ENCODE measurements around the gene AAR2. TPM values are rescaled to one million over a fixed set of nuclear protein-coding genes. Genes with fewer than 3 reads are reported as not detected.

AAR2 gene
- total RNA-seq, 8 experiments from 2014 or later: 18.1 to 32.5 (median 24.2) TPM

GRCh38 chr20:36206641-36207040 is 29.6 kb upstream of the AAR2 start:
- ATAC-seq (replicated peaks in 6 of 8): no peak
- Histone ChIP-seq H3K4me3 (no peak overlapping the region), H3K27ac (no peak overlapping the region), H3K4me1 (replicated peaks in 1 of 2) (no peaks in the 10 kb centered on the region)
- WGBS, 10 experiments: 82 to 95% methylated on average over 2 to 4 of the region's 9 CpGs; no CpG with 5 or more reads in 8 of the 10 experiments
- in situ Hi-C loops (cut with MboI; ENCODE audit: low pct_unique_long_range_greater_than_20kb in 2 of 9, low sequenced_read_pairs in 9 of 9, unreplicated experiment in 9 of 9): loop anchor here in 7 of 9 experiments (25.0 kb wide), 1 partner anchor 231 kb away; no protein-coding TSS in a partner anchor

- no peak for ATAC-seq (replicated peaks in 6 of 8)
- in situ Hi-C loops (cut with MboI; ENCODE audit: low pct_unique_long_range_greater_than_20kb in 2 of 9, low sequenced_read_pairs in 9 of 9, unreplicated experiment in 9 of 9): loop anchor here in 7 of 9 experiments (25.0 kb wide), 1 partner anchor 230 kb away; no protein-coding TSS in a partner anchor
Measured at GRCh38 chr20:36207602-36208001, 28.7 kb upstream of the AAR2 start.

GRCh38 chr20:36208257-36208656 is 28.0 kb upstream of the AAR2 start:
- in situ Hi-C loops (cut with MboI; ENCODE audit: low pct_unique_long_range_greater_than_20kb in 2 of 9, low sequenced_read_pairs in 9 of 9, unreplicated experiment in 9 of 9): loop anchor here in 7 of 9 experiments (25.0 kb wide), 1 partner anchor 229 kb away; no protein-coding TSS in a partner anchor
- Histone ChIP-seq H3K27ac (no peak overlapping the region), H3K4me1 (replicated peaks in 1 of 2) (no peaks in the 10 kb centered on the region), H3K4me3 (no peak overlapping the region)
- ATAC-seq (replicated peaks in 6 of 8): no peak
- 60 to 100% (median 89%) methylated on average over 1 to 7 of the region's 10 CpGs; no CpG with 5 or more reads in 3 of the 10 experiments for WGBS, 10 experiments

More at GRCh38 chr20:36207602-36208001, 28.7 kb upstream of the AAR2 start:
- H3K4me3 ChIP-seq: no peak overlapping the region
- 83% methylated on average over 4 of the region's 11 CpGs; no CpG with 5 or more reads in 9 of the 10 experiments for WGBS, 10 experiments
- no peak overlapping the region for H3K27ac ChIP-seq
- H3K4me1 ChIP-seq (replicated peaks in 1 of 2): no peaks in the 10 kb centered on the region

GRCh38 chr20:36210436-36211021 is 25.7 kb upstream of the AAR2 start:
- in situ Hi-C loops (cut with MboI; ENCODE audit: low pct_unique_long_range_greater_than_20kb in 2 of 9, low sequenced_read_pairs in 9 of 9, unreplicated experiment in 9 of 9): loop anchor here in 7 of 9 experiments (25.0 kb wide), 1 partner anchor 227 kb away; no protein-coding TSS in a partner anchor
- no peaks in the 10 kb centered on the region for H3K4me1 ChIP-seq (replicated peaks in 1 of 2)
- H3K27ac ChIP-seq: no peak overlapping the region
- no peak overlapping the region for H3K4me3 ChIP-seq
- ATAC-seq (replicated peaks in 6 of 8): peak in 2 of 8 experiments; percentile 29 to 43
- 29 to 100% (median 70%) methylated on average over 1 to 4 of the region's 5 CpGs; no CpG with 5 or more reads in 3 of the 10 experiments for WGBS, 10 experiments

- no peak for ATAC-seq (replicated peaks in 6 of 8)
- H3K4me1 ChIP-seq (replicated peaks in 1 of 2): no peaks in the 10 kb centered on the region
- H3K27ac ChIP-seq: no peak overlapping the region
- no peak overlapping the region for H3K4me3 ChIP-seq
- in situ Hi-C loops (cut with MboI; ENCODE audit: low pct_unique_long_range_greater_than_20kb in 2 of 9, low sequenced_read_pairs in 9 of 9, unreplicated experiment in 9 of 9): loop anchor here in 7 of 9 experiments (25.0 kb wide), 1 partner anchor 224 kb away; no protein-coding TSS in a partner anchor
- 14 to 83% (median 51%) methylated on average over 1 to 2 of the region's 2 CpGs; no CpG with 5 or more reads in 2 of the 10 experiments for WGBS, 10 experiments
Measured at GRCh38 chr20:36213362-36213761, 22.9 kb upstream of the AAR2 start.

- H3K4me1 ChIP-seq (replicated peaks in 1 of 2): peaks cover 0 to 4% of the 10 kb centered on the region in 2 donors
- 0 to 100% (median 38%) methylated on average over 1 to 3 of the region's 5 CpGs; no CpG with 5 or more reads in 4 of the 10 experiments for WGBS, 10 experiments
- ATAC-seq (replicated peaks in 6 of 8): peak in 6 of 8 experiments; percentile 27 to 80 (median 46)
- no peak overlapping the region for H3K27ac ChIP-seq
- H3K4me3 ChIP-seq: no peak overlapping the region
- in situ Hi-C loops (cut with MboI; ENCODE audit: low pct_unique_long_range_greater_than_20kb in 2 of 9, low sequenced_read_pairs in 9 of 9, unreplicated experiment in 9 of 9): loop anchor here in 7 of 9 experiments (25.0 kb wide), 1 partner anchor 223 kb away; no protein-coding TSS in a partner anchor
Measured at GRCh38 chr20:36214684-36215256, 21.5 kb upstream of the AAR2 start.

- Histone ChIP-seq H3K27ac (no peak overlapping the region), H3K4me3 (no peak overlapping the region), H3K4me1 (replicated peaks in 1 of 2) (peaks cover 0 to 4% of the 10 kb centered on the region in 2 donors)
- 50 to 100% (median 94%) methylated on average over 1 to 4 of the region's 4 CpGs; no CpG with 5 or more reads in 4 of the 10 experiments for WGBS, 10 experiments
- in situ Hi-C loops (cut with MboI; ENCODE audit: low pct_unique_long_range_greater_than_20kb in 2 of 9, low sequenced_read_pairs in 9 of 9, unreplicated experiment in 9 of 9): loop anchor here in 7 of 9 experiments (25.0 kb wide), 1 partner anchor 222 kb away; no protein-coding TSS in a partner anchor
- no peak for ATAC-seq (replicated peaks in 6 of 8)
Measured at GRCh38 chr20:36215778-36216177, 20.5 kb upstream of the AAR2 start.

- in situ Hi-C loops (cut with MboI; ENCODE audit: low pct_unique_long_range_greater_than_20kb in 2 of 9, low sequenced_read_pairs in 9 of 9, unreplicated experiment in 9 of 9): loop anchor here in 7 of 9 experiments (25.0 kb wide), 1 partner anchor 221 kb away; no protein-coding TSS in a partner anchor
- Histone ChIP-seq H3K4me3 (no peak overlapping the region), H3K4me1 (replicated peaks in 1 of 2) (peaks cover 0 to 4% of the 10 kb centered on the region in 2 donors), H3K27ac (no peak overlapping the region)
- ATAC-seq (replicated peaks in 6 of 8): peak in 1 of 8 experiments; percentile 45
- 50 to 93% (median 63%) methylated on average over 1 to 5 of the region's 7 CpGs; no CpG with 5 or more reads in 2 of the 10 experiments for WGBS, 10 experiments
Measured at GRCh38 chr20:36216314-36217025, 19.8 kb upstream of the AAR2 start.

- Histone ChIP-seq H3K4me3 (no peak overlapping the region), H3K27ac (no peak overlapping the region), H3K4me1 (replicated peaks in 1 of 2) (peaks cover 0 to 4% of the 10 kb centered on the region in 2 donors)
- in situ Hi-C loops (cut with MboI; ENCODE audit: low pct_unique_long_range_greater_than_20kb in 2 of 9, low sequenced_read_pairs in 9 of 9, unreplicated experiment in 9 of 9): loop anchor here in 7 of 9 experiments (25.0 kb wide), 1 partner anchor 220 kb away; no protein-coding TSS in a partner anchor
- WGBS, 10 experiments: 56 to 100% (median 100%) methylated on average over 1 to 4 of the region's 4 CpGs; no CpG with 5 or more reads in 5 of the 10 experiments
- peak in 2 of 8 experiments; percentile 19 to 51 for ATAC-seq (replicated peaks in 6 of 8)
Measured at GRCh38 chr20:36217226-36217625, 19.1 kb upstream of the AAR2 start.

- no peak overlapping the region for H3K27ac ChIP-seq
- H3K4me1 ChIP-seq (replicated peaks in 1 of 2): peaks cover 0 to 4% of the 10 kb centered on the region in 2 donors
- ATAC-seq (replicated peaks in 6 of 8): peak in 2 of 8 experiments; percentile 48
- in situ Hi-C loops (cut with MboI; ENCODE audit: low pct_unique_long_range_greater_than_20kb in 2 of 9, low sequenced_read_pairs in 9 of 9, unreplicated experiment in 9 of 9): loop anchor here in 7 of 9 experiments (25.0 kb wide), 1 partner anchor 219 kb away; no protein-coding TSS in a partner anchor
- no peak overlapping the region for H3K4me3 ChIP-seq
- 33 to 90% (median 72%) methylated on average over 1 to 9 of the region's 16 CpGs; no CpG with 5 or more reads in 5 of the 10 experiments for WGBS, 10 experiments
Measured at GRCh38 chr20:36218380-36219064, 17.8 kb upstream of the AAR2 start.

- no peak for ATAC-seq (replicated peaks in 6 of 8)
- in situ Hi-C loops (cut with MboI; ENCODE audit: low pct_unique_long_range_greater_than_20kb in 2 of 9, low sequenced_read_pairs in 9 of 9, unreplicated experiment in 9 of 9): loop anchor here in 8 of 9 experiments (10.0 to 25.0 kb wide), 2 partner anchors 218 to 225 kb away; no protein-coding TSS in a partner anchor
- Histone ChIP-seq H3K4me3 (no peak overlapping the region), H3K27ac (no peak overlapping the region), H3K4me1 (replicated peaks in 1 of 2) (peaks cover 0 to 4% of the 10 kb centered on the region in 2 donors)
- WGBS, 10 experiments: 60 to 100% (median 87%) methylated on average over 1 to 6 of the region's 17 CpGs; no CpG with 5 or more reads in 2 of the 10 experiments
Measured at GRCh38 chr20:36219671-36220220, 16.5 kb upstream of the AAR2 start.

Data from motor neuron (in vitro differentiated cells).